Measurements from ENCODE around the gene PACRGL. TPM values are rescaled to one million over a fixed set of nuclear protein-coding genes. Genes with fewer than 3 reads are reported as not detected.

The PACRGL gene
- total and polyA plus RNA-seq, 10 of the 15 experiments (the other 5 are each of a cell fraction or from before 2014, with no cell fraction given), result 1.7 to 17.2 (median 7.3) TPM

GRCh38 chr4:20676501-20677197 lies 23.6 kb upstream of the PACRGL start (continued):
- TF ChIP-seq KLF5 (IDR thresholded peaks at IDR 0.05; ENCODE audit: partially characterized antibody), result no peak
- no peak for TF ChIP-seq ESRRA (IDR thresholded peaks at IDR 0.05; ENCODE audit: low read length)
- TF ChIP-seq RAD21 (IDR thresholded peaks at IDR 0.05; ENCODE audit: insufficient read depth, low read depth, low read length), result no peak
- no peak for TF ChIP-seq PAX5 (IDR thresholded peaks at IDR 0.05; ENCODE audit: borderline replicate concordance, low read depth, low read length)
- no peak for TF ChIP-seq NFYA (IDR thresholded peaks at IDR 0.05; ENCODE audit: borderline replicate concordance, low read depth, low read length)
- TF ChIP-seq BHLHE40 (IDR thresholded peaks at IDR 0.05; ENCODE audit: borderline replicate concordance in 1 of 2, low read depth in 2 of 2, low read length in 1 of 2), result no peak
- no peak for TF ChIP-seq TCF7 (IDR thresholded peaks at IDR 0.05; ENCODE audit: borderline replicate concordance)
- TF ChIP-seq CBX5 (IDR thresholded peaks at IDR 0.05; ENCODE audit: low read depth), result no peak
- TF ChIP-seq NFIC (IDR thresholded peaks at IDR 0.05; ENCODE audit: low read depth, low read length), result no peak
- TF ChIP-seq JUNB (IDR thresholded peaks at IDR 0.05), result no peak
- TF ChIP-seq CREM (IDR thresholded peaks at IDR 0.05; ENCODE audit: low read depth), result no peak

GRCh38 chr4:20678400-20678799 lies 21.9 kb upstream of the PACRGL start:
- no peak for DNase-seq (ENCODE audit: low read depth, low spot score)
- in situ Hi-C loops (cut with MboI) (loop anchor here (25.0 kb wide), 1 partner anchor 1441 kb away; no protein-coding TSS in a partner anchor), intact Hi-C loops (cut with micrococcal nuclease; ENCODE audit: unreplicated experiment) (no loop called here)
- Histone ChIP-seq H3K4me2 (ENCODE audit: control insufficient read depth, insufficient read depth) (no peak overlapping the region), H2AFZ (ENCODE audit: control insufficient read depth, low read depth, low read length) (no peak overlapping the region), H3K27ac (ENCODE audit: control insufficient read depth, insufficient read depth) (no peak overlapping the region), H3K36me3 (ENCODE audit: control insufficient read depth in 2 of 2, insufficient read depth in 2 of 2, low read length in 1 of 2) (no peaks in the 10 kb centered on the region), H3K9me3 (replicated peaks; ENCODE audit: control insufficient read depth, insufficient read depth, low read length) (no peaks in the 10 kb centered on the region), H4K20me1 (ENCODE audit: control insufficient read depth, insufficient read depth) (no peaks in the 10 kb centered on the region), H3K79me2 (ENCODE audit: control insufficient read depth, insufficient read depth, low read length) (no peaks in the 10 kb centered on the region), H3K9ac (ENCODE audit: control insufficient read depth, insufficient read depth, low read length) (no peak overlapping the region), H3K4me3 (no peak overlapping the region), H3K4me1 (ENCODE audit: control insufficient read depth, insufficient read depth, low read length) (no peaks in the 10 kb centered on the region), H3K27me3 (replicated peaks in 1 of 2; ENCODE audit: control insufficient read depth in 2 of 2, insufficient read depth in 2 of 2, low read length in 1 of 2) (no peaks in the 10 kb centered on the region)
- no peak for FAIRE-seq
- RAD21 ChIA-PET (ENCODE audit: unreplicated experiment), result no interaction called here
- SMC1A ChIA-PET (ENCODE audit: uncharacterized antibody, unreplicated experiment), result no interaction called here
- TF ChIP-seq, protein P1, sequence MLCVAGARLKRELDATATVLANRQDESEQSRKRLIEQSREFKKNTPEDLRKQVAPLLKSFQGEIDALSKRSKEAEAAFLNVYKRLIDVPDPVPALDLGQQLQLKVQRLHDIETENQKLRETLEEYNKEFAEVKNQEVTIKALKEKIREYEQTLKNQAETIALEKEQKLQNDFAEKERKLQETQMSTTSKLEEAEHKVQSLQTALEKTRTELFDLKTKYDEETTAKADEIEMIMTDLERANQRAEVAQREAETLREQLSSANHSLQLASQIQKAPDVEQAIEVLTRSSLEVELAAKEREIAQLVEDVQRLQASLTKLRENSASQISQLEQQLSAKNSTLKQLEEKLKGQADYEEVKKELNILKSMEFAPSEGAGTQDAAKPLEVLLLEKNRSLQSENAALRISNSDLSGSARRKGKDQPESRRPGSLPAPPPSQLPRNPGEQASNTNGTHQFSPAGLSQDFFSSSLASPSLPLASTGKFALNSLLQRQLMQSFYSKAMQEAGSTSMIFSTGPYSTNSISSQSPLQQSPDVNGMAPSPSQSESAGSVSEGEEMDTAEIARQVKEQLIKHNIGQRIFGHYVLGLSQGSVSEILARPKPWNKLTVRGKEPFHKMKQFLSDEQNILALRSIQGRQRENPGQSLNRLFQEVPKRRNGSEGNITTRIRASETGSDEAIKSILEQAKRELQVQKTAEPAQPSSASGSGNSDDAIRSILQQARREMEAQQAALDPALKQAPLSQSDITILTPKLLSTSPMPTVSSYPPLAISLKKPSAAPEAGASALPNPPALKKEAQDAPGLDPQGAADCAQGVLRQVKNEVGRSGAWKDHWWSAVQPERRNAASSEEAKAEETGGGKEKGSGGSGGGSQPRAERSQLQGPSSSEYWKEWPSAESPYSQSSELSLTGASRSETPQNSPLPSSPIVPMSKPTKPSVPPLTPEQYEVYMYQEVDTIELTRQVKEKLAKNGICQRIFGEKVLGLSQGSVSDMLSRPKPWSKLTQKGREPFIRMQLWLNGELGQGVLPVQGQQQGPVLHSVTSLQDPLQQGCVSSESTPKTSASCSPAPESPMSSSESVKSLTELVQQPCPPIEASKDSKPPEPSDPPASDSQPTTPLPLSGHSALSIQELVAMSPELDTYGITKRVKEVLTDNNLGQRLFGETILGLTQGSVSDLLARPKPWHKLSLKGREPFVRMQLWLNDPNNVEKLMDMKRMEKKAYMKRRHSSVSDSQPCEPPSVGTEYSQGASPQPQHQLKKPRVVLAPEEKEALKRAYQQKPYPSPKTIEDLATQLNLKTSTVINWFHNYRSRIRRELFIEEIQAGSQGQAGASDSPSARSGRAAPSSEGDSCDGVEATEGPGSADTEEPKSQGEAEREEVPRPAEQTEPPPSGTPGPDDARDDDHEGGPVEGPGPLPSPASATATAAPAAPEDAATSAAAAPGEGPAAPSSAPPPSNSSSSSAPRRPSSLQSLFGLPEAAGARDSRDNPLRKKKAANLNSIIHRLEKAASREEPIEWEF (IDR thresholded peaks at IDR 0.05; ENCODE audit: insufficient replicate concordance, low read depth, low read length), result no peak
- TF ChIP-seq RUNX3 (IDR thresholded peaks at IDR 0.05; ENCODE audit: low read length), result no peak
- TF ChIP-seq POLR2A (IDR thresholded peaks at IDR 0.05; ENCODE audit: low read depth, low read length), result no peak
- TF ChIP-seq ATF7 (IDR thresholded peaks at IDR 0.05; ENCODE audit: low read depth), result no peak
- no peak for TF ChIP-seq IKZF2 (IDR thresholded peaks at IDR 0.05)
- no peak for TF ChIP-seq SIN3A (IDR thresholded peaks at IDR 0.05; ENCODE audit: low read depth, low read length)
- no peak for TF ChIP-seq ZBED1 (IDR thresholded peaks at IDR 0.05; ENCODE audit: borderline replicate concordance)
- TF ChIP-seq CHD4 (IDR thresholded peaks at IDR 0.05), result no peak
- no peak for TF ChIP-seq NFYA (IDR thresholded peaks at IDR 0.05; ENCODE audit: borderline replicate concordance, low read depth, low read length)
- WGBS (ENCODE audit: insufficient coverage, insufficient replicate concordance, low lambda C conversion rate, missing lambda C conversion rate), result 18% methylated on average over 3 of the region's 3 CpGs
- CTCF ChIA-PET, result no interaction called here
- no TSS peak for BruUV-seq (replicated peaks)
- no peak for ATAC-seq
- POLR2A ChIA-PET, result no interaction called here
